KG1 (cell line): ENCODE data around the gene ABCC2.
"Not testable (repeated sequence)": the region's sequence is repeated elsewhere in the genome, so short reads cannot be mapped to it uniquely, and the experiment has no call there.

Source experiments
- DNase-seq: peaks from one replicate; lab custom pipeline; 2025; lab: John Stamatoyannopoulos, UW

ABCC2 gene

DNA sequence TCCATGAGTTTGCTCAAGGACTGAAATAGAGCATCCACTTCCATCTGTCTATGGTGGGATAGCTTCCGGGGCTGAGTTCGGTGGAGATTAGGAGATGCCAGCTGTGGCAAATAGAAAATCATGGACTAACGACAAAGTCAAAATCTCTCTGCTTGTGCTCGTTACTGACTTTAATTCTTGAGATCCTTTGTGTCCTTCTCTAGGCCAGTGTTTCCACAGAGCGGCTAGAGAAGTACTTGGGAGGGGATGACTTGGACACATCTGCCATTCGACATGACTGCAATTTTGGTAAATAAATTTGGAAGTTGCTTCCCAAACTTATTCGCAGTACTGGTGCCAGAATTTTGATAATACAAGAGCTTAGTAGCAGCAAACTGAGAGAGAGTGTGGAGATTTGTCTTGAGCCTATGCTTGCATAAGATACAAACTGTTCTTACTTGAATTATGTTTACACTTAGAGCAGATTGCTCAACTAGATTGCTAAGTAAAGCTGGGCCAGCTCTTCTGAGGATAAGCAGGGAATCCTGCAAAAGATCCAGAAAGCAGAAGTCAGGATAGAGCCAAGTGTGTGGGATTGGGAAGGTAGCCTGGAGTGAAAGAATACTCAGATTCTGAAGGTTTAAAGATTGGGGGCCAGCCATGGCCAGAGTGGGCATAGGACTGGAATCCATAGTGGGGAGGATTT, 27.6 kb downstream of the ABCC2 start:
- DNase-seq, result no peak

DNA sequence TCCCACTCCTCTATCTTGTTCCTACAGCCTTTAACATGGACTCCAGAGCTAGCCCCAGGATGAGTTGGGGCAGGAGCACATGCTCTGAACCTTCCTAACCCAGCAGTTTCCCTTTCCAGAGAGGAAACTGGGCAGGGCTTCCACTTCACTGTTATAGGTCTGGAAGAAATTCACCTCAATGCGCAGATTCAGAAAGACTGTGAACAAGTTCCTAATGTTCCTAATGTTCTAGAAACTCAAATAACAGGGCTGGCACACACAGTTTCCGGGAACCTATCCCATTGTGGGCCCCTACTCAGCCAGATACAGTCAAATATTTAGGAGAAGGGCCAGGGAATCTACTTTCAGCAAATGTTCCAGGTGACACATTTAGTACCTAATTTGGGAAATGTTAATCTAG, 29.7 kb downstream of the ABCC2 start:
- no peak for DNase-seq

DNA sequence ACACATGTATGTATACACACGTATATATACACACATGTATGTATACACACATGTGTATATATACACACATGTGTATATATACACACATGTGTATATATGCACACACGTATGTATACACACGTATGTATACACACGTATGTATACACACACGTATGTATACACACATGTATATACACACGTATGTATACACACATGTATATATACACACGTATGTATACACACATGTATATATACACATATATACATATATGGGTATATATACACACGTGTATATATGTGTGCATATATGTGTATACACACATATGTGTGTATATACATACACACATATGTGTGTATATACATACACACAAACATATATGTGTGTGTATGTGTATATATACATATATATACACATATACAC, 31.7 kb downstream of the ABCC2 start:
- no peak for DNase-seq

DNA sequence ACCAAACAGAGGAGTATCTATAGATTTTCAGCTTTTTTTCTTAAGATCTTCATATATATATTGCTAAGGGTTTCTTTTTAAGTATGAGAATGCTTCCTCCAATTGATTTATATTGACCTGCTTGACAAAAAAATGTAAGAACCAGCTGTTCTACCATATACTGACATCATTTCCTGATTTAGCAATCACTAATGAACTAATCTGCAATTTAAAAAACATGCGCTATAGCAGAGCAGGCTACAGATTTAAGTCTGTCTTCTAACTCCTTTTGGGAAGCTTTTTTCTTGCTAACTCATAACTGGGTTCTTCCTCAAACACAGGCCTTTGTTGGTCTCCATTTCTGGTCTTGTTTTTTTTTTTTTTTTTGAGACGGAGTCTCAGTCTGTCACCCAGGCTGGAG, 33.2 kb downstream of the ABCC2 start:
- no peak for DNase-seq

DNA sequence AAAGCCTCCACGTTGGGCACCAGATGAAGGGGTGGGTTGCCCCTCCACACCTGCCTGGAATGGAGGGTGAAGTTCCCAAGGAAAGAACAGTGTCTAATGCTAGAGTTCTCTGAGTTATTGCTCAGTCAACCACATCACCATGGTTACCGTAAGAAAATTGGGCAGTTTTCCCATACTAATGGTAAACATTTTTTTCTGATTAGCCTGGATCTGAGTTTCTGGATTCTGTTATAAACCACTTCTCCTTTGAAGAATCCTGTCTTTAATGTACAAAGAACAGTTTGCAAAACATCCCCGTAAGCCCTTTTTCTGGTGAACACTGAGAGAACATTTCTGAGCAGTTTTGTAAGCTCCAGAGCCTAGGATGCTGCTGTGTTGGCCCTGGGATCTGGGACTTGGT, 45.5 kb downstream of the ABCC2 start:
- no peak for DNase-seq

DNA sequence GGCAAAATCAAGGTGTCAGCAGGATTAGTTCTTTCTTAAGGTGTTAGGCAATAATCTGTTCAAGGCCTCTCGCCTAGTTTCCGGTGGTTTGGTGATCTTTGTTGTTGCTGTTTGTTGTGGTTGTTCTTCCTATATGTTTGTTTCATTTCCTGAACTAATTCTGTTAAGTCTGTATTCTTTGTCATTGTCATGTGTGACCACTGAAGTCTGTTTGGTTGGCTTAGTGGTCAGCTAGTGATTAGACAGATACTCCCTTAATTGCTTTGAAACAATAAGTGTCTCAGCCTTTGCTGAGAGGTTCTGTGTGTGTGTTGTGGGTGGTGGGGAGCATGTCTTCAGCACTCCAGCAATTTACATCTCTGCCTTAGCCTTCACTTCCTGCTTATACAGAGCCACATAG, 46.0 kb downstream of the ABCC2 start:
- DNase-seq, result no peak

DNA sequence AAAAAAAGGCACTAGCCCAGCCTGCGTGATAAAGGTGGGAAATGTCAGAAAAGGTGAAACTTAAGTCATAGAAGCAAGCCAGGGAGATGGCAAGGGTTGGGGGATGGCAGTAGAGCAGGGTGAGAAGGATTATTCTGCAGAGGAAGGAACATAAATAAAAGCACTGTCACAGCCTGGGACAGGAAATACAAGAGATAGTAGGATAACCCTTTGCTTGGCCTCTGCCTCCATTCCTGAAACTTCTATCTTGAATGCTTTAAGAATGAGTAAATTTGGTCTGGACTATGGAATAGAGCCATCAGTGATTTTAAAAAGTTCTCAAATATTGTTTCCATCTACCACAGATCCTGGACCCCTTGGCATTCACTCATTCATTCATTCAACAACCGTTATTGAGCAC, 50.0 kb downstream of the ABCC2 start:
- no peak for DNase-seq

DNA sequence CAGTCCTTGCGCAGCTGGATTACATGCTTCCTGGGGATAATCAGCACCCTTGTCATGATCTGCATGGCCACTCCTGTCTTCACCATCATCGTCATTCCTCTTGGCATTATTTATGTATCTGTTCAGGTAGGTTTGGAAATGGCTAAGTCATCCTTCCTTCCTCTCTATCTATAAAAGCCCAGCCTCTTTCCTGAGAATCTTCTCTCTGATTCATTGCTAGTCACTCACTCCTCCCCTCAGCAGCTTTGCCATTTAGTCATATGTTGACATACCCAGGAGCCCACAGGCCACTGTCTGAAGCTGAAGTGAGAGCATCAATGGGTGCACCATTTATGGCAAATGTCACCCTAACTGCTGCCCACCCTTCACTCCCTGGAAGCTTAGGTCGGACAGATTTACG, 52.0 kb downstream of the ABCC2 start:
- DNase-seq, result no peak

DNA sequence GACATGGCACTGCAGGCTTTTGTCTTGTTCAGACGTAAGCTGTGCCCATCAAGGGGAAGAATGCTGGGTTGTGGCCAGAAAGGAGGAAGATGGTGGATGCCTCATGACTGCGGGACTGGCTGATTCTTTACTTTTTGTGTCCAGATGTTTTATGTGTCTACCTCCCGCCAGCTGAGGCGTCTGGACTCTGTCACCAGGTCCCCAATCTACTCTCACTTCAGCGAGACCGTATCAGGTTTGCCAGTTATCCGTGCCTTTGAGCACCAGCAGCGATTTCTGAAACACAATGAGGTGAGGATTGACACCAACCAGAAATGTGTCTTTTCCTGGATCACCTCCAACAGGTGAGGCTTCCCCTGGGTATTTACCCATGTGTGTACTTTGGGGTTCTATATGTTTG, 53.5 kb downstream of the ABCC2 start:
- no peak for DNase-seq

DNA sequence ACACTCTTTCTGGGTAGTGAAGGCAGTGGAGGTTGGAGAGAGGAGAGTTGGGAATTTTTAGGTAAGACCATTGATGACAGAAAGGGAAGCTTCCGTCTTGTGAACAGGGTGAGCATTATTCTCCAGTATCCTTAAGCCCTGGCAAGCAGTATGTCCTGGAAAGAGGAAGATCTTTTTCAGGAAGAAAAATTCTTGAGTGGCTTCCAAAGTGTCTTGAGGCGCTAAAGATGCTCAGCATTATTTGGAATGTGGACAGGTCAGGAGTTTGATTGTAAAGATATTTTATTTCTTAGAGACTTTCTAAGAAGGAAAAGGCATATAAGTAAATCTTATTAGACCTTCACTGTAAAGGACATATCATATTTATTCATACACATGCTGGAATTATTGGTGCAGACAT, 54.3 kb downstream of the ABCC2 start:
- DNase-seq, result no peak

DNA sequence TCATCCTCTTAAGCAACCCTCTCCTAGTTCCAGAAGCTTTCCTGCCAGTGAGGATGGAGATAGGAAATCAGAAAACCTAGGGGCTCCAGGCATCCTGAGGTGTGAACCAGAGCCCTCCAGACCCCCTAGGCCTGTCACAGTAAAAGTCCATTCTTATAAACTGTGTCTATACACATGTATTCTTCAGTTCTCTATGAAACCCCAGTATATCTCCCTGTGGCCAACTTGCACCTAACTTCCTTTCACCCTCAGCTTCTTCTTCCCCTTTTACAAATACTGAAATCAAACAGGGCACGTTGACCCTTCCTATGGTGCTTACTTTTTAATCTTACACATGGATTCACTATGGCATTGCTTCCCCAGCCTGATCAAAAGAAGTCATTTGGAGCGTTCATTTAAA, 58.4 kb downstream of the ABCC2 start:
- not testable (repeated sequence) for DNase-seq

DNA sequence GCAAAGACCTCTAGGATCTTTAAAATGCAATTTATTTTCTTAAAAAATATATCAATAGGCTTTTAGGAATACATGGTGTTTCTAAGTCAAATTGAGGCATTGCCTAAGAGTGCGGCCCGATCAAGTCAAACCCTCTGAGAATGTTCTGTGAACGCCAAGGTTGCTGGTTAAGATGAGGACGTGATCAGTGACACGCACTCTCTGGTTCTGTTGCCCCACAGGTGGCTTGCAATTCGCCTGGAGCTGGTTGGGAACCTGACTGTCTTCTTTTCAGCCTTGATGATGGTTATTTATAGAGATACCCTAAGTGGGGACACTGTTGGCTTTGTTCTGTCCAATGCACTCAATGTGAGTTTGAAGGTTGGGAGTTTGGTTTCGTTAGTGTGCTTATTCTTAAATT, 59.3 kb downstream of the ABCC2 start:
- DNase-seq, result no peak

DNA sequence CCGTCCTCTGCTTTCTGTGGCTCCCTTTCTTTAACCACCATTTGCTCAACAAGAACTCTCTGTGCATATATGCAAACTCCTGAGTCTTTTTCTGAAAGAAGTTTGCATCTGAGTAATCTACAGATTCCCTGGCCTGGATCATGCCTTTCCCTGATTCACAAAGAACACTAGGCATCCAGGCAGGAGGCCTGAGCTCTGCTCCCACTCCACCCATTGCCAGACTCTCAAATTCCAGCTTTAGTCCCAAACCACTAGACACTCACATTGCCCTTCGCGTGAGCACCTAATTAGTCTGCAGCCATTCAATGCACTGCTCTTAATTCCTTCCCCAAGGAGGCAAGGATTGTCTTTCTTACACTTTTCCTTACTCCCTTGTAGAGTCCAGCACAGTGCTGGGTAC, 60.9 kb downstream of the ABCC2 start:
- no peak for DNase-seq

DNA sequence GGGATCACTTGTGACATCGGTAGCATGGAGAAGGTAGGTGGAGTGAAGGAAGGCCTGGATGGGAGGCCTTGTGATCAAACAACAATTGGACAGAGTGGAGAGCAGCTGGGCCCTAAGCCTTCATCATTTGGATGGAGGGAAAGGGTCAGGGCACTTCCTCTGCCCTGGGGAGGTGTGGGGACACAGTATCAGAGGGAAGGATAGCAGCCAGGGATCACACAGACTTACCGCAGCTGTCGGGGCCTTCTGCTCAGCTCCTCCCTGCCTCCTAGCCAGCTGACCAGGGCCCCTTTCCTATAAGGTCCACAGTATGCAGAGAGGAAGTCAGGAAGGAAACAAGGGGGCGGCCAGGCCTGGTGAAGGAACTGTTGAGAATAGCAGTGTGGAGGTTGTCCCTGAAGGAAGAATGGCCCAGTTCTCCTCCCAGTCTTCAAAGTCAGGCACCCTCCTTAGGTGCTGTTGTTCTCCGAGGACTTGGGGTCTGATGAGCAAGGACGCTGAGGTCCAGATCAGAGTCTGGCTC, 62.1 kb downstream of the ABCC2 start:
- DNase-seq, result no peak

DNA sequence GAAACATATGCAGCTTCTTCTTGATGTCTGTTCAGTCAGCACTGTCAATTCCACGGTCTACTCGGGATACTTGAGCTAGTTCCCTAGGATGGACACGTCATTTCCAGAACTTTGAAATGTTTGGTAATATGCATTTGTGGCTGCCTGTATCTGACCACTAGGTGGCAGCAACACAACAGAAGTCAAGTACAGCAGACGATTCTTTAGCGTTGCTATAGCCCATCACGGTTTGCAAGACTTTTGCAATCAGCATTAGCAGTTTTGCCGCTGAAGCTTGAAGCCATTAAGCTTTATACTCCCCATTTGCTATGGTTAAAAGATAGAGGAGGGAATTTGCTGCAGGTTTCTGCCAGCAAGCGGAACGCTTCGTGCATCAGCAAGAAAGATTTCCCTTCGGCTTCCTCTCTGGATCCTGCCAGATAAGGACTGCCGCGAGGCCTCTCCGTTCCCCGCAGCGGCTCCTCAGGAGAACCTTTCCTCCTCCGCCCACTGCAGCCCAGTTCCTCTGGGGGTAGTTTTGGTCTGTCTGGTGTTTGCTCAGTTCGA, 63.5 kb downstream of the ABCC2 start:
- peak; percentile 63 for DNase-seq

DNA sequence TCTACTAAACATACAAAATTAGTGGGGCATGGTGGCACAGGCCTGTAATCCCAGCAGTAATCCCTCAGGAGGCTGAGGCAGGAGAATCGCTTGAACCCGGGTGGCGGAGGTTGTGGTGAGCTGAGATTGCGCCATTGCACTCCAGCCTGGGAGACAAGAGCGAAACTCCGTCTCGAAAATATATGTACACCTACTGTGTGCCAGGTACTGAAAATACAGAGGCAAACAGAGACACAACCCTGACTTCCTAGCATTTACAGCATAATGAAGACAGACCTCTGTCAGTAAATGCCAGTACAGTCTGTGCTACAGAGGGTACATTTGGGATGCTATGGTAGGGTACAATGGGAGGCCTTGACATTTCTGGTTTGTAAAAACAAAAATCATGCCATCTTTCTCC, 66.6 kb downstream of the ABCC2 start:
- no peak for DNase-seq

DNA sequence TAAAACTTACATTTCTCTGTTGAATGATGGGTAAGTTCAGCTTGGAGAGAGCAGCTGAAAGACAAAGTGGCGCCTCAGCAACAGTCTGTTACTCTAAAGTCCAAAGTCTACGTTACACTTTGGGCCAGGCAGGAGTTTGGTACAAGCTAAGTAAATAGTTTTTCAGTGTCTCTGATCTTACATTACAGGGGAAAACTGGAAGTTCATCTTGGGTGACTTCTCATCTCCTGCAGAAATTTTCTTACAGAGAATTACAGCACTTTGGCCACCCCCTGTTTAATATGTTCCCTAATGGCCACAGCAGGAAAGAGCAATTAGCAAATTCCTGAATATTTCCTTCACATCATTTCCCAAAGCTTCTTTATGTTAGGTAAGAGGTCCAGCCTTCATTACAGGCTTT, 67.1 kb downstream of the ABCC2 start:
- DNase-seq, result no peak

DNA sequence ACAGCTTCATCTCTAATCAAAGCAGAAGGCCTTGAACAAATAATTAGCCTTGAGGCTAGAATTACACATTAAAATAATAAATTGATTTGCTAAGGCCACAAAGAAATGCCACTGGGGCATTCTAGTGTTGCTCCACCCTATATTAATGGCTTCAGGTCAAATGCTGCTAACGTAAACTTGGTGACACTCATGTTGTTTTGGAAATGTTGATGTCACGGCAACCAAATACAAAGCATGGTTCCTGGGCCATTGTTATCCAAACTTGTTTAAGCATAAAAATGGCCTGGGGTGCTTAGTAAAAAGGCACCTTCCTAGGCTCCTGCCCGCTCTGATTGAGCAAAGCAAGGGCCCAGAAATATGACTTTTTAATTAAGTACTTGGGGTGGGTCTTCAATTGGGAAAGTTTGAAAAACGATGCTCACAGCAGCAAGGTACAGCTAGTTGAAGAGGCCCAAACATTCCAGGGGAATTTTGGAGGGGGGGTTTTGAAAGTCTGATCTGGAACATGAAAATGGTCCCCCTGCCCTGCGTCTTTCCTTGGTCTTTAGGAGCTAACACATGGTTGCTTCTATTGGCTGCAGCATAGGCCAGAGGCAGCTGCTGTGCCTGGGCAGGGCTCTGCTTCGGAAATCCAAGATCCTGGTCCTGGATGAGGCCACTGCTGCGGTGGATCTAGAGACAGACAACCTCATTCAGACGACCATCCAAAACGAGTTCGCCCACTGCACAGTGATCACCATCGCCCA, 67.8 kb downstream of the ABCC2 start:
- DNase-seq, result no peak

DNA sequence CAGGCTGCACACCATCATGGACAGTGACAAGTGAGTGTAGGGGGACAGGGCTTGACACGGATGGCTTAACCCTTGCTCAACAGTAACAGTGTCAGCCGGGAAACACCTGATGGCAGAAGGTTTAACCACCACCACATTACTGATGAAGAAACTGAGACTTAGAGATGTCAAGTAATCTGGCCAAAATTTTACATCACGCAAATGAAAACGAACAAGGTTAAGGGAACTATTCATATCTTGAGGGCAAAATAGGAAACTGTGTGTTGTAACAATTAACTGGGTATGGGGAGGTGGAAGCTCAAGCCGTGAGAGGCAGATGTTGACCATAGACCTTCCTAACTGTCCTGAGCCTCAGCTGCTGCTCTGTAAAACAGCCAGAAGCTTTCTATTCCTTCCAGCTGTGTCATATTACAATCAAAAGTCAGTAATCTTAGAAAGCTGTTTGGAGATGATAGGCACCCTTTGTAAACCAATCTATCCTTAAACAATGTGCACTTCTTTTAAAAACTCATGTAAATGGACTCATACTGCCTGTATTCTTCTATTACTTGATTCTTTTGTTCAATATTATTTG, 68.4 kb downstream of the ABCC2 start:
- DNase-seq, result no peak

DNA sequence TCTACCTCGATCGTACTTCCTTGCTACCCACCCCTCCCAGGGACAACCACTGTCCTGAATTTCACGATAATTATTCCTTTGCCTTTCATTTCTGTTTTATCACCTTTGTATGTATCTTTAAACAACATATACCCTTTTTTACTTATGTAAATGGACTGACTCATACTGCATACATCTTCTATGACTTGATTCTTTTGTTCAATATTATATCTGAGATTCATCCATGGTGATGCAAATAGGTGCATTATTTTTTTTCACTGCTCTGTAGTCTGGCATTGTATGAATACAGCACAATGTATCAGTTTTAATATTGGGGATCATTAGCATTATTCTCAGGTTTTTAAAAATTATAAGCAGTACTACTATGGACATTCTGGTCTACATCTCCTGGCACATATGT, 69.4 kb downstream of the ABCC2 start:
- no peak for DNase-seq

DNA sequence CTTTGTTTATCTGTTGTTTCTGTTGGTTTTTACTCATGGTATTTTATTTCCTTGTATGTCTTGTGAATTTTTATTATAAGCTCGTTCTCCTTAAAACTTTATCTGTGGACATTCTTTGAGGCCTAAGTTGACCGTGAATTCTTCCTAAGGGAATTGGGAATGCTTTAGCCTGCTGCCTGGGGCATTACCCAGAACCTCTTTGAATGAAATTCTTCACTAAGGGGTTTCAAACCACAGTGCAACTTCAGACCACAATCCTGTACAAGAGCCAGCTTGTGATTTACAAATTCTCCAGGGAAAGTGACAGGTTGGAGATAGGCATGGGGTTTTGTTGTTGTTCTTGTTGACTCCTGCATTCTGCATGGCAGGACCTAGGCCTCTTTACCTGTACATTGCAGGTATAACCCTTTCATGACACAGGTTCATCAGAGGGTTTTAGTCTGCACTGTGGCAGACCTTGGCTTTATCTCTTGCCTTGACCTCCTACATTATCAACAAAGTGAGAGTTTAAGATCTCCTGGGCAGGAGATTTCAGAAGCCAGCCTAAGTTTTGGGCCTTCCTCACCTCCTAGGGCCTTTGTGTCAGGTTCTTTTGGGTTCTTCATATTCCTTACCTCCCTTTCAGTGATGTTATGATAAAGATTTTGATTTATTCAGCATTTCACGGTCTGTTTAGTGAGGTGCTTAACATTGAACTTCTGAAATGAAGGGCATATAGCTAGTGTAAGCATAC, 70.2 kb downstream of the ABCC2 start:
- no peak for DNase-seq

DNA sequence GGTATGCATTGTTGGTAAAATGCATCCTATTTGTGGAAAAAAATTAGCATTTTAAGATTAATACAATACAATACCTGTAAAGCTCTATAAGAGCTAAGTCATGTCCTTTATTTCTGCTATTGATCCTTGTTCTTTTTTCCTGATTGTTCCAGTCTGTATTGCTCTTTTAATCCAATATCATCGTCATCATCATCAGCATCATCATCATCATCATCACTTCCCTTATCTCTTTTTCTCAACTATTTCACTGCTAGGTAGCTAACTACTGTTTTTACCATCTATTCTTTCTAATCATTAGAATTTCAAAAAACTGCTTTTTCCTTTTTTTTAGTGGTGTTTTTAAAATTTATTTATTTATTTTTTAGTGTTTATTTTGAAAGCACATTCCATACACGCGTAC, 71.2 kb downstream of the ABCC2 start:
- DNase-seq, result no peak
